Measurements from ENCODE around the gene BRINP2.
A peak's percentile ranks its signal among the peaks of the same experiment; 100 is the strongest.

The BRINP2 gene

DNA sequence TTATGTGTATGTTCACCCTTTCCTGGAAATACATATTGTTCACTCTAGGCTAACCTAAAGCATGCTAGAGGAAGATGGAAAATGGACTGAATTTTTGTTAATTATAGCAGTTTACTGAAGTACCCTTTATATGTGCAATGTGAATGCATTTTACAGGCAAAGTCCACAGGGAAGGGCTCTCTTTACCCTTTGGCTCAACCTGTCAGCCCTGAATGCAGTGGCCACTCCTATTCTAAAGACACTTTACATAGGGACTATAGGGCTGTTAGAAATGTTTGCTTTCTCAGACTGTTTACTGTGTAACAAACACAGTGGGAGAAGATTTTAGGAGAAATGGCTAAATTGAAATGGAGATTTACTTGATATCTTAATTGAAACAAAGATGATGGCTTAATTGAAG is 78.5 kb downstream of the BRINP2 start:
- in situ Hi-C loops (cut with HindIII; ENCODE audit: low sequenced_read_pairs) = no loop called here
- no peak for DNase-seq (ENCODE audit: low read depth)
- H3K4me3 ChIP-seq (ENCODE audit: low read depth, low read length) = no peak overlapping the region
- TF ChIP-seq, protein P1, sequence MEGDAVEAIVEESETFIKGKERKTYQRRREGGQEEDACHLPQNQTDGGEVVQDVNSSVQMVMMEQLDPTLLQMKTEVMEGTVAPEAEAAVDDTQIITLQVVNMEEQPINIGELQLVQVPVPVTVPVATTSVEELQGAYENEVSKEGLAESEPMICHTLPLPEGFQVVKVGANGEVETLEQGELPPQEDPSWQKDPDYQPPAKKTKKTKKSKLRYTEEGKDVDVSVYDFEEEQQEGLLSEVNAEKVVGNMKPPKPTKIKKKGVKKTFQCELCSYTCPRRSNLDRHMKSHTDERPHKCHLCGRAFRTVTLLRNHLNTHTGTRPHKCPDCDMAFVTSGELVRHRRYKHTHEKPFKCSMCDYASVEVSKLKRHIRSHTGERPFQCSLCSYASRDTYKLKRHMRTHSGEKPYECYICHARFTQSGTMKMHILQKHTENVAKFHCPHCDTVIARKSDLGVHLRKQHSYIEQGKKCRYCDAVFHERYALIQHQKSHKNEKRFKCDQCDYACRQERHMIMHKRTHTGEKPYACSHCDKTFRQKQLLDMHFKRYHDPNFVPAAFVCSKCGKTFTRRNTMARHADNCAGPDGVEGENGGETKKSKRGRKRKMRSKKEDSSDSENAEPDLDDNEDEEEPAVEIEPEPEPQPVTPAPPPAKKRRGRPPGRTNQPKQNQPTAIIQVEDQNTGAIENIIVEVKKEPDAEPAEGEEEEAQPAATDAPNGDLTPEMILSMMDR (IDR thresholded peaks at IDR 0.05; ENCODE audit: low read depth, low read length, missing control alignments) = no peak

DNA sequence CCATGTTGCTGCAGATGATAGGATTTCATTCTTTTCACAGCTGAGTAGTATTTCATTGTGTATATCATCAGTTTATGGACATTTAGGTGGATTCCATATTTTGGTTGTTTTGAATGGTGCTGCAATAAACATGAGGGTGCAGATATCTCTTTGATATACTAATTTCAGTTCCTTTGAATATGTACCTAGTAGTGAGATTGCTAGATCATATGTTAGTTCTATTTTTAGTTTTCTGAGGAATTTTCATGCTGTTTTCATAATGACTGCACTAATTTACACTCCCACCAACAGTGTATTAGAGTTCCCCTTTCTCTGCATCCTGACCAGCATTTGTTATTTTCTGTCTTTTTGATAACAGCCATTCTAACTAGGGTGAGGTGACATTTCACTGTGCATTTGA is 82.1 kb downstream of the BRINP2 start:
- no peak for DNase-seq (ENCODE audit: low read depth)
- in situ Hi-C loops (cut with HindIII; ENCODE audit: low sequenced_read_pairs) = loop anchor here (5.0 kb wide), 1 partner anchor 56 kb away; no protein-coding TSS in a partner anchor
- TF ChIP-seq, protein P1 (IDR thresholded peaks at IDR 0.05; ENCODE audit: low read depth, low read length, missing control alignments) = no peak
- no peak overlapping the region for H3K4me3 ChIP-seq (ENCODE audit: low read depth, low read length)

DNA sequence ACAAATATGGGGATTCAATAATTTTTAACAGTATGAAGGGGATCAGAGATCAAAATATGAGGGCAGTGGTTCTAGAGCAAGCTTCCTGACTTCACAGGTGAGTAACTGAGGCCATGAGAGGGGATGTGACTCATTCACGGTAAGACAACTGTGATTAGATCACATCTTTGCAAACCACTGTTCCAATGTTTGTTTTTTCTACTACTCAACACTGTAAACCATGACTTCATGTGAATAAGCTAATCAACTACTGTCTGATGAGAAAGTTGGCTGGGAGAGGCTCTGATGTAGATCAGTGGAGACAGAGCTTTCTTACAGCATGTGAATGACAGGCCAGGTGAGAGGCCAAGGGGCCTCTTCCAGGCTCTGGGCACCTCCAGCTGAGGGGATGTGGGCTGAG is 84.7 kb downstream of the BRINP2 start:
- H3K4me3 ChIP-seq (ENCODE audit: low read depth, low read length) = no peak overlapping the region
- in situ Hi-C loops (cut with HindIII; ENCODE audit: low sequenced_read_pairs) = no loop called here
- DNase-seq (ENCODE audit: low read depth) = no peak
- TF ChIP-seq, protein P1 (IDR thresholded peaks at IDR 0.05; ENCODE audit: low read depth, low read length, missing control alignments) = no peak

DNA sequence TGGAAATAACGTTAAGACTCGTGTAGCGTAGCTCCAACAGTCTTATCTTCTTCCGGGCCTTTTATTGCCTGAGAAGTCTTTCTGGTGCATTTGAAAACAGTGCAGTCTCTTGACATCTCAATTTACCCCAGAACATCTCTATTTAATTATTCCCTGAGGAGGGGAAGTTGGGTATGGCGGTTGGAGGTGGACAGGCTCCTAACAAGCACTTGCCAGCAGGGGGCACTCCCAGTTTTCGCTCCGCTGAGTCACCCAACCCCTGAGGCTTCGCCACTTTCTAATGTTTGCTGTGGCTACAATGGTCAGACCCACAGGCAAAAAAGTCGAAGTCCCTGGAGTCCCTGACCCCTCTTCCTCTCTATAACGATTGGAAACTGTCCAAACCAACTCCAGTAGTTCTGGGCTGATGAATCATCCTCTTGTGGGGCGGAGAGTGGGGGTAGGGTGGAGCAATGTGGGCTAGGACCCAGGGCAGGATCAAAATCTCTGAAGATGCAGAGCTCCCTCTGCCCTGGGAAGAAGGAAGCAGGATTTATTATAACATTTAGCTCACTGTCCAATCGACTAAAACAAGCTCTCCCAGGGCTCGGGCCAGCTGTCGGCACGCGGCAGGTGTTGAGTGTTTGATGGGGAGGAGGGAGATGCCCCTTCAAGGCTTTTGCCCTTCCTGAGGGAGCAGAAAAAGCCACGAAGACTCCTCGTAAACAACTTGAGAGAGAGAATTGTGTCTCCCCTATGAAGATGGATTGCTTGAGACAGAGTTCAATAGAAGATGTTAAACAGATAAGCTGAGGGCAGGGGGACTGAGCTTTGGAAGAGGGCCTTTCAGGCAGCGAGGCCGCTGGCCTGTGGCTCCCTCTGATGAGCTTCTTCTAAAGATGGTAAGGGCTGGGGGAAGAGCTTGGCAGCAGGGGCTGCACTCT is 85.7 kb downstream of the BRINP2 start:
- in situ Hi-C loops (cut with HindIII; ENCODE audit: low sequenced_read_pairs) = no loop called here
- DNase-seq (ENCODE audit: low read depth) = peak; percentile 90
- TF ChIP-seq, protein P1 (IDR thresholded peaks at IDR 0.05; ENCODE audit: low read depth, low read length, missing control alignments) = peak; percentile 72
- no peak overlapping the region for H3K4me3 ChIP-seq (ENCODE audit: low read depth, low read length)

DNA sequence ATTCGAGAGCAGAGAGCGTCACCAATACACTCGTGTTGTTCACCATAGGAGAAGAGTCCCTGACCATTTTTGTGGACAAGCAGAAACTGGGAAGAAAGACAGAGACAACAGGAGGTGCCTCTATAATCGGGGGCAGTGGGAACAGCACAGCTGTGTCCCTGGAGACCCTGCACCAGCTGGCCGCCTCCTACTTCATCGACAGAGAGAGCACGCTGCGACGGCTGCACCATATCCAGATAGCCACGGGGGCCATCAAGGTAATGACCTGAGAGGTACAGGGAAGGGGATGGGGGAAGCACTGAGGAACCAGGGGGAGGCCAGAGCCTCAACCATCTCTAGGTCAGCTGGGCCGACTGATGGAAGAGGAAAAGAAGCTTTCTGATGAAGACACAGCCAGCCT is 86.4 kb downstream of the BRINP2 start:
- in situ Hi-C loops (cut with HindIII; ENCODE audit: low sequenced_read_pairs) = no loop called here
- DNase-seq (ENCODE audit: low read depth) = no peak
- TF ChIP-seq, protein P1 (IDR thresholded peaks at IDR 0.05; ENCODE audit: low read depth, low read length, missing control alignments) = no peak
- no peak overlapping the region for H3K4me3 ChIP-seq (ENCODE audit: low read depth, low read length)

DNA sequence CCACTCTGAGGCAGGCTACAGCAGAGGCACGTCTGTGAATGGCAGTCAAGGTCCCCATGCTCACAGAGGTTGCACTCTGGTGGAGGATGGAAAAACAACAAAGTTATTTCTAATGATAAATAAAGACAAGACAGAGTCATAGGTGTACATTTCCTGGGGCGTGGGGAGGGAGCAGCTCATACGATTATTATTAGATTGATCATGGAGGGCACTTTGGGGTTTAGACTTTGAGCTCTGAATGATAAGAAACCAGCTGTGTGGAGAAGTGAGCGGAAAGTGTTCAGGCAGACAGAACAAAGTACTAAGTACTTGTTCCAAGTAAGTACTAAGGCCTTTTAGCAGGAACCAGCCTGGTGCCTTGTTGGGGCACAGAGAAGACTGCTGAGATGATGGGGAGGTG is 86.8 kb downstream of the BRINP2 start:
- no peak for DNase-seq (ENCODE audit: low read depth)
- TF ChIP-seq, protein P1 (IDR thresholded peaks at IDR 0.05; ENCODE audit: low read depth, low read length, missing control alignments) = no peak
- in situ Hi-C loops (cut with HindIII; ENCODE audit: low sequenced_read_pairs) = no loop called here
- H3K4me3 ChIP-seq (ENCODE audit: low read depth, low read length) = no peak overlapping the region
